CD8-positive, alpha-beta memory T cell (primary cell): ENCODE data around the gene STXBP2. TPM values are rescaled to one million over a fixed set of nuclear protein-coding genes. Genes with fewer than 3 reads are reported as not detected.
A peak's percentile ranks its signal among the peaks of the same experiment; 100 is the strongest.

Experiments
- CTCF ChIA-PET: fragments of 350-600 bp; sonication (Branson Sonifier 250); formaldehyde crosslinking; loops from one replicate; lab custom pipeline; 2021; ENCODE audit warnings: antibody characterized with exemption; lab: Charles Lee
- POLR2A ChIA-PET: fragments of 350-600 bp; sonication (Branson Sonifier 250); formaldehyde crosslinking; loops from one replicate; lab custom pipeline; 2021; ENCODE audit warnings: antibody characterized with exemption; lab: Charles Lee
- DNase-seq, 5 donors: peaks; one replicate each; pipeline versions ENCODE4 v3.0.0 to v3.0.0-alpha.2; 2020 to 2022; ENCODE audit warnings: mixed read lengths in 1 of 5
- H3K27ac ChIP-seq: one replicate; pipeline ENCODE4 v1.7.0; 2013; ENCODE audit warnings: low read depth, mild to moderate bottlenecking, low read length, moderate library complexity
- H3K27me3 ChIP-seq: 2 replicates; pipeline ENCODE4 v1.7.0; 2013; ENCODE audit warnings: low read length, mild to moderate bottlenecking; ENCODE audit not compliant: insufficient read depth, poor library complexity, severe bottlenecking
- H3K36me3 ChIP-seq: 2 replicates; pipeline ENCODE4 v1.7.0; 2013; ENCODE audit warnings: mild to moderate bottlenecking, low read length, moderate library complexity; ENCODE audit not compliant: insufficient read depth
- H3K4me1 ChIP-seq: 2 replicates; pipeline ENCODE4 v1.7.0; 2013; ENCODE audit warnings: mild to moderate bottlenecking, low read length, moderate library complexity; ENCODE audit not compliant: insufficient read depth
- H3K4me3 ChIP-seq: 2 replicates; pipeline ENCODE4 v1.7.0; 2013; ENCODE audit warnings: mild to moderate bottlenecking, low read length
- H3K9me3 ChIP-seq: 2 replicates; pipeline ENCODE4 v1.7.0; 2013; ENCODE audit warnings: mild to moderate bottlenecking, low read length
- H3K27ac Mint-ChIP-seq, 8 donors: one replicate each; pipeline ENCODE4 v1.8.0; 2020 to 2021; ENCODE audit warnings: mixed read lengths in 8 of 8, mild to moderate bottlenecking in 6 of 8, inconsistent platforms in 3 of 8, moderate library complexity in 3 of 8
- H3K27me3 Mint-ChIP-seq, 2 donors: one replicate each; pipeline ENCODE4 v1.8.0; 2020 to 2021; ENCODE audit warnings: mixed read lengths in 2 of 2, mild to moderate bottlenecking in 1 of 2, moderate library complexity in 1 of 2
- H3K36me3 Mint-ChIP-seq, 3 donors: one replicate each; pipeline ENCODE4 v1.8.0; 2020 to 2021; ENCODE audit warnings: mixed read lengths in 3 of 3, inconsistent platforms in 1 of 3, mild to moderate bottlenecking in 1 of 3
- H3K4me1 Mint-ChIP-seq, 3 donors: one replicate each; pipeline ENCODE4 v1.8.0; 2020 to 2021; ENCODE audit warnings: mixed read lengths in 3 of 3, inconsistent platforms in 1 of 3, mild to moderate bottlenecking in 1 of 3
- H3K4me3 Mint-ChIP-seq, 7 donors: one replicate each; pipeline ENCODE4 v1.8.0; 2020 to 2021; ENCODE audit warnings: mixed read lengths in 7 of 7, mild to moderate bottlenecking in 6 of 7, moderate library complexity in 4 of 7, inconsistent platforms in 2 of 7
- H3K9me3 Mint-ChIP-seq, 5 donors: one replicate each; pipeline ENCODE4 v1.8.0; 2020 to 2022; ENCODE audit warnings: mixed read lengths in 5 of 5, mild to moderate bottlenecking in 3 of 5, moderate library complexity in 2 of 5, inconsistent platforms in 1 of 5
- polyA plus RNA-seq: library from polyadenylated mRNA; unstranded; fragments of 300-500 nt; fragmentation: Illumina TruSeq; gene quantifications from one replicate; pipeline ENCODE4 v1.2.3, GENCODE V29; 2021
- total RNA-seq, 2 experiments: library from RNA; stranded (reverse); gene quantifications; one replicate each; pipeline ENCODE4 v1.2.3, GENCODE V29; 2021

STXBP2 gene
- total and polyA plus RNA-seq, 3 experiments from 2014 or later: 75.2 to 80.5 (median 80.1) TPM

DNA sequence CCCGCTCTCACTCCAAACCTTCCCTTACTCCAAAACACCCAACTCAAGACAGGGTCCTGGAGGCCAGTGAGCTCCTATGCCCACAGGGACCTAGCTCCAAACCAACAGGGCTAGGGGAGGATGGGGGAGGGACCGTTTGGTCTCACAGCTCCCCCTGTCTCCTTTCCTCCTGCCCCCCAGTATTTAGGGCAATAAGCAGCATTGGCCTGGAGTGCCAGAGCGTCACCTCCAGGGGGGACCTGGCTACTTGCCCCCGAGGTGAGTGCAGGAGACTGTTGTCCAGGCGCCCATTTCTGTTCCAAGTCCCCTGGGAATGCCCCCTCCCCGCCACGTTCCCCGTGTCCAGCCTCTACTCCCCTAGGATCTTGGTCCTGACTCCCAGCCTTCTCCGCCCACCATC, 32.7 kb downstream of the STXBP2 start:
- ChIA-PET CTCF (interaction anchor here (1.0 to 1.9 kb wide), 2 partner anchors 9 to 11 kb away, joined by 3 to 8 read pairs; partner anchors contain the start of gene TRAPPC5), POLR2A (no interaction called here)
- Mint-ChIP-seq H3K27ac (peak overlapping the region in 2 of 8 donors; percentile 3 to 17), H3K4me1 (peaks cover 10 to 17% (median 11%) of the 10 kb centered on the region in 3 donors), H3K36me3 (no peaks in the 10 kb centered on the region), H3K27me3 (peaks cover 23 to 49% of the 10 kb centered on the region in 2 donors), H3K4me3 (peak overlapping the region in 1 of 7 donors; percentile 12), H3K9me3 (no peaks in the 10 kb centered on the region)
- no peaks in the 10 kb centered on the region for H3K9me3 ChIP-seq
- no peak overlapping the region for H3K27ac ChIP-seq
- peaks cover 3% of the 10 kb centered on the region for H3K4me1 ChIP-seq
- H3K36me3 ChIP-seq: no peaks in the 10 kb centered on the region
- H3K27me3 ChIP-seq: no peaks in the 10 kb centered on the region
- no peak for DNase-seq
- H3K4me3 ChIP-seq: no peak overlapping the region

DNA sequence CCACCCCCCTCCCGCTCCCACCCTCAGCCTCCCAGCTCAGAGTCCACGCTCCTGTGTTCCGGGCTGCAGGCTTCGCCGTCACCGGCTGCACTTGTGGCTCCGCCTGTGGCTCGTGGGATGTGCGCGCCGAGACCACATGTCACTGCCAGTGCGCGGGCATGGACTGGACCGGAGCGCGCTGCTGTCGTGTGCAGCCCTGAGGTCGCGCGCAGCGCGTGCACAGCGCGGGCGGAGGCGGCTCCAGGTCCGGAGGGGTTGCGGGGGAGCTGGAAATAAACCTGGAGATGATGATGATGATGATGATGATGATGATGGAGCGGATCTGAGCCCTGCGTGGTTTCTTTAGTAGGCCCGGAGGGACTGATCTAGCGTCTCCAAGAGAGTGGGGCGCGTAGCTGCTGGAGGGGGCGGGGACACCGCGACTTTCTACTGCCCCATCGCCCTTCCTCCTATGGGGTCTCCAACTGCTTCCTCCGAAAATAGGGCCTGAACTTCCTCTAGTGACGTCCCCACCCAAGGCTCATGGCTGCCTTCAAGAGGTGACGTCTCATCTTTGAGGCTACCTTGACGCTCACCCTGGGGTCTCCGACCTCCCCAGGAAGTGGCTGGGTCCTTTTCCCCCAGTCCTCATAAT, 33.4 kb downstream of the STXBP2 start:
- Mint-ChIP-seq H3K4me3 (peak overlapping the region in 5 of 7 donors; percentile 20 to 64 (median 41)), H3K9me3 (no peaks in the 10 kb centered on the region), H3K27ac (no peak overlapping the region), H3K4me1 (peaks cover 10 to 17% (median 11%) of the 10 kb centered on the region in 3 donors), H3K27me3 (peaks cover 24 to 50% of the 10 kb centered on the region in 2 donors), H3K36me3 (no peaks in the 10 kb centered on the region)
- CTCF ChIA-PET: interaction anchor here (1.0 to 1.9 kb wide), 2 partner anchors 8 to 10 kb away, joined by 3 to 8 read pairs; partner anchors contain the start of gene TRAPPC5
- Histone ChIP-seq H3K27ac (no peak overlapping the region), H3K27me3 (no peaks in the 10 kb centered on the region), H3K4me1 (peaks cover 3% of the 10 kb centered on the region), H3K36me3 (no peaks in the 10 kb centered on the region), H3K9me3 (no peaks in the 10 kb centered on the region), H3K4me3 (peak overlapping the region; percentile 20)
- POLR2A ChIA-PET: interaction anchor here (0.7 kb wide), 1 partner anchor 35 kb away, joined by 3 read pairs; no protein-coding TSS in a partner anchor
- DNase-seq: peak in 1 of 5 donors; percentile 23

DNA sequence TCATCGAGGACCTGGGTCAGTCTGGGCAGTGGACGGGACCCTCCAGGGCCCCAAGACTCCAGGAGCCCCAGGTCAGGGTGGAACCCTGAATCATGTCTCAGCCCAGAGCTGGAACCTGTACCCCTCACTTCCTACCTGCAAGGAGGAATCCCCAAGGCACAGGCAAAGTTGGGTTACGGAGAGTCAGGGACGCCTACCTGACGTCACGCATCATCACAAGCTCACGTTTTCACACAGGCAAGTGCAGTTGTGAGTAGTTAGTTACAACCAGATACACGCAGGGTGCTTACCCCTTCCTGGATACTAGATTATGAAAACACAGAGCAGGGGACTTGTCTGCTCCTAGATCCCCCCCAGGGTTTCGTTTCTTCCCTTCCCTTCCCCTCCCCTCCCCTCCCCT, 33.9 kb downstream of the STXBP2 start:
- Mint-ChIP-seq H3K27me3 (peaks cover 26 to 48% of the 10 kb centered on the region in 2 donors), H3K4me3 (peak overlapping the region in 2 of 7 donors; percentile 41 to 64), H3K27ac (no peak overlapping the region), H3K4me1 (peaks cover 10 to 18% (median 13%) of the 10 kb centered on the region in 3 donors), H3K9me3 (no peaks in the 10 kb centered on the region), H3K36me3 (no peaks in the 10 kb centered on the region)
- H3K36me3 ChIP-seq: no peaks in the 10 kb centered on the region
- CTCF ChIA-PET: interaction anchor here (0.9 to 1.9 kb wide), 2 partner anchors 10 kb away, joined by 3 to 8 read pairs; partner anchors contain the start of gene TRAPPC5
- H3K9me3 ChIP-seq: no peaks in the 10 kb centered on the region
- peaks cover 3% of the 10 kb centered on the region for H3K4me1 ChIP-seq
- H3K27ac ChIP-seq: no peak overlapping the region
- DNase-seq: no peak
- no peak overlapping the region for H3K4me3 ChIP-seq
- no peaks in the 10 kb centered on the region for H3K27me3 ChIP-seq
- POLR2A ChIA-PET: interaction anchor here (0.7 kb wide), 1 partner anchor 35 kb away, joined by 3 read pairs; no protein-coding TSS in a partner anchor

DNA sequence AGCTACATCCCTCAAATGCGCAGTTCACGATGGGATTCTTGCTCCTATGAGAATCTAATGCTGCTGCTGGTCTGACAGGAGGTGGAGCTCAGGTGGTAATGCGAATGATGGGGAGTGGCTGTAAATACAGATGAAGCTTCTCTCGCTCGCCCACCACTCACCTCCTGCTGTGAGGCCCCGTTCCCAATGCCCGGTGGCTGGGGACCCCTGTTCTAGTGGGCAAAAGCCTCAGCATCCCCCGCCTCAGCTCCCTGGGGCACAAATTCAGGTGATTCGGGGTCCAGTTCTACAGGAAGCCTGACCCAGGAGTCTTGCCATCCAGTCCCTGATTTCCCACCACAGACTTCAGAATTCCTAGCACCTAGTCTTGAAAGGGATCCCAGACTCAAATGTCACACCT, 35.6 kb downstream of the STXBP2 start:
- Histone ChIP-seq H3K27me3 (no peaks in the 10 kb centered on the region), H3K27ac (no peak overlapping the region), H3K36me3 (no peaks in the 10 kb centered on the region), H3K9me3 (no peaks in the 10 kb centered on the region), H3K4me1 (peaks cover 12% of the 10 kb centered on the region), H3K4me3 (no peak overlapping the region)
- CTCF ChIA-PET: no interaction called here
- Mint-ChIP-seq H3K27me3 (peaks cover 27 to 60% of the 10 kb centered on the region in 2 donors), H3K4me3 (no peak overlapping the region), H3K4me1 (peaks cover 17 to 34% (median 25%) of the 10 kb centered on the region in 3 donors), H3K27ac (no peak overlapping the region), H3K9me3 (no peaks in the 10 kb centered on the region), H3K36me3 (no peaks in the 10 kb centered on the region)
- DNase-seq: no peak
- POLR2A ChIA-PET: no interaction called here

DNA sequence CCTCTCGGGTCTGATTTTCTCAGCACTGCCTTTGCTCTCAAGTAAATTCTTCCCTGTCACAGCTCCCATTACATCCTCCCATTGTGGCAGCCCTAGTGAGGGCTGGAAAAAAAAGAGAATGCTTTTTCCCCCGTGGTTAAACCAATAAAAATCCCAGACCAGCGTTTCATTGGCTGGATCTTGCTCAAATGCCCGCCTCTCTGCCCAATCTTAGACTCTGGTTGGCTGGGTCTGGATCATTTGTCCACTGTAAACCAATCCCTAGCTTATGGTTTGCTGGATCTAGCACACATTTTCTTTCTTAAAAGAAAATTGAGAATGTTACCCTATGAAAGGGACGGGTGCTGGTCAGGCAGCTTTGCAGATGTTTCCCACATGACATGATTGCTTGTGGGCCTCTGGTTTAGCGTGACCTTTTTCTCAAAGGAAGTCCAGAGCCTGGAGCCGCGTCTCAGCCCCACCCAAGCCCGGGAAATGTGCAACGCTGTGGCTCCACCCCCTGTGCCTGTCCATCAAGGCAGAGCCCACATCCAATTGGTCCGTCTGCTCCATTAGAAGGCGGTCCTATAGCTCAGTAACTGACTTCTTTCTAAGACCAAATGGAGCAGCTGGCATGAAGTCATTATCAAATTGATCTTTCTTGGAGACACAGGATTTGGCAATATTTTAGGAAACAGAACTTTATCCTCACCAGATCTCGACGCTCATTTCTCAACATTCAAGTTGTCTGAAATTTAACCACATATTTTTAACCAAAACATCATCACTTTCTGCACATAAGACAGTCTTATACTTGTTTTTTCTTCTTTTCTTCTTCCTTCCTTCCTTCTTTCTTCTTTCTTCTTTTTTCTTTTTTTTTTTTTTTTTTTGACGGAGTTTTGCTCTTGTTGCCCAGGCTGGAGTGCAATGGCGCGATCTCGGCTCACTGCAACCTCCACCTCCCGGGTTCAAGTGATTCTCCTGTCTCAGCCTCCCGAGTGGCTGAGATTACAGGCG, 37.4 kb downstream of the STXBP2 start:
- H3K27me3 Mint-ChIP-seq: peaks cover 28 to 67% of the 10 kb centered on the region in 2 donors
- no peak for DNase-seq
- Histone ChIP-seq H3K27ac (no peak overlapping the region), H3K27me3 (no peaks in the 10 kb centered on the region), H3K4me3 (no peak overlapping the region), H3K36me3 (no peaks in the 10 kb centered on the region), H3K4me1 (peaks cover 17% of the 10 kb centered on the region), H3K9me3 (no peaks in the 10 kb centered on the region)
- CTCF ChIA-PET: interaction anchor here (0.5 kb wide), 1 partner anchor 25 kb away, joined by 3 read pairs; no protein-coding TSS in a partner anchor
- no peaks in the 10 kb centered on the region for H3K9me3 Mint-ChIP-seq
- peak overlapping the region in 1 of 8 donors; percentile 88 for H3K27ac Mint-ChIP-seq
- H3K36me3 Mint-ChIP-seq: no peaks in the 10 kb centered on the region
- POLR2A ChIA-PET: no interaction called here
- H3K4me3 Mint-ChIP-seq: no peak overlapping the region
- H3K4me1 Mint-ChIP-seq: peaks cover 25 to 47% (median 33%) of the 10 kb centered on the region in 3 donors

DNA sequence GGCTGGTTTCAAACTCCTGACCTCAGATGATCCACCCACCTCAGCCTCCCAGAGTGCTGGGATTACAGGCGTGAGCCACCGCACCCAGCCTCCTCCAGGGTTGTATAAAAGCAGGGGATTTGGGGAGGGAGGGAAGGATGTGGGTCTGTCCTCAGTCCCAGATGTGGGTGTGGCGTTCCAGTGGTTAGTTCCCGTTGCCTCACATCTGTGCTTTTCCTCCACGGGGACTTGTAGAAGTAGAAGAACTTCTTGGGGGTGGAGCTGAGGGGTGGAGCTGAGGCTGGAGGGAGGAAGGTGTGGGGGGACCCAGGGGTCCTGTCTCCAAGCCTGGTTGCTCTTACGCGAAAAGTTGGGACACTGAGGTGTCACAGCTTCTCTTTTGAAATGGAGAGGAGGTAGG, 39.5 kb downstream of the STXBP2 start:
- CTCF ChIA-PET: interaction anchor here (1.0 to 1.5 kb wide), 3 partner anchors 19 to 193 kb away, joined by 3 to 4 read pairs (median 3); no protein-coding TSS in a partner anchor
- Mint-ChIP-seq H3K27me3 (peaks cover 25 to 57% of the 10 kb centered on the region in 2 donors), H3K27ac (peak overlapping the region in 2 of 8 donors; percentile 60 to 70), H3K4me1 (peaks cover 23 to 47% (median 40%) of the 10 kb centered on the region in 3 donors), H3K4me3 (no peak overlapping the region), H3K9me3 (no peaks in the 10 kb centered on the region), H3K36me3 (peaks cover 0 to 3% (median 0%) of the 10 kb centered on the region in 3 donors)
- H3K27ac ChIP-seq: no peak overlapping the region
- no peaks in the 10 kb centered on the region for H3K36me3 ChIP-seq
- H3K9me3 ChIP-seq: no peaks in the 10 kb centered on the region
- POLR2A ChIA-PET: no interaction called here
- no peak for DNase-seq
- H3K27me3 ChIP-seq: no peaks in the 10 kb centered on the region
- peaks cover 26% of the 10 kb centered on the region for H3K4me1 ChIP-seq
- H3K4me3 ChIP-seq: no peak overlapping the region

DNA sequence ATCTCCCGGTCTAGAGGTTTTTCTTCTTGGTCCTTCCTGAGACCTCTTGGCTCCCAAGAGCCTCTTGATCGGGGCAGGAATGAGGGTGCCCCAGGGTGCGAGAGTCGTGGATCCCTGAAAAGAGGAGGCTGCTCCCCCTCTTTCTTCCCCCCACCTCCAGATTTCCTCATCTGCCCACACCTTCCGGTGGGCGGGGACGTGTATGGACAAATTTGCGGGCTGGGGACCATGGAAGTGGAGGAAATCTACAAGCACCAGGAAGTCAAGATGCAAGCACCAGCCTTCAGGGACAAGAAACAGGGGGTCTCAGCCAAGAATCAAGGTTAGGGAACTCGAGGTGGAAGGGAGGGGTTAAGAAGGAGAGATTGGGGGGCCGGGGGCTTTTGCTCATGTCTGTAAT, 39.9 kb downstream of the STXBP2 start, which contains the start of gene MCEMP1:
Gene MCEMP1 (plus strand): TSS at position 237 of the 400 bp plus-strand sequence. CDS start 31 bp downstream, at position 268.
- Histone ChIP-seq H3K9me3 (no peaks in the 10 kb centered on the region), H3K27me3 (no peaks in the 10 kb centered on the region), H3K4me1 (peaks cover 31% of the 10 kb centered on the region), H3K36me3 (no peaks in the 10 kb centered on the region), H3K27ac (no peak within 1 kb of the TSS), H3K4me3 (no peak within 1 kb of the TSS)
- Mint-ChIP-seq H3K27ac (peak within 1 kb of the TSS in 5 of 8 donors; percentile 7 to 92 (median 60)), H3K4me3 (peak within 1 kb of the TSS in 3 of 7 donors; percentile 15 to 58 (median 54)), H3K27me3 (peaks cover 22 to 52% of the 10 kb centered on the region in 2 donors), H3K36me3 (peaks cover 0 to 6% (median 0%) of the 10 kb centered on the region in 3 donors), H3K4me1 (peaks cover 27 to 52% (median 43%) of the 10 kb centered on the region in 3 donors), H3K9me3 (no peaks in the 10 kb centered on the region)
- no peak for DNase-seq
- ChIA-PET POLR2A (no interaction called here), CTCF (interaction anchor here (1.0 to 2.2 kb wide), 4 partner anchors 19 to 193 kb away, joined by 3 to 12 read pairs (median 4); no protein-coding TSS in a partner anchor)
